Gastrocnemius medialis (tissue), 4 donors: ENCODE data around the gene IL5RA.

Source experiments
- POLR2A ChIP-seq, 2 donors: fragments of 450-650 bp; IDR thresholded peaks; one replicate each; pipeline ENCODE4 v1.6.1; 2017; ENCODE audit warnings: antibody characterized with exemption in 2 of 2, mild to moderate bottlenecking in 2 of 2, moderate library complexity in 2 of 2
- TF ChIP-seq, protein P1 (sequence below), 5 experiments: fragments of 450-650 bp in 3 of 5; fragments of 200-600 bp in 2 of 5; sonication (generic) in 2 of 5; IDR thresholded peaks in 4 of 5; conservative IDR thresholded peaks in 1 of 5; 1 replicate in 4 of 5; 2 replicates in 1 of 5; pipeline ENCODE4 v1.5.1; 2016 to 2019; ENCODE audit warnings: antibody characterized with exemption in 5 of 5, mild to moderate bottlenecking in 3 of 5, moderate library complexity in 3 of 5

DNA sequence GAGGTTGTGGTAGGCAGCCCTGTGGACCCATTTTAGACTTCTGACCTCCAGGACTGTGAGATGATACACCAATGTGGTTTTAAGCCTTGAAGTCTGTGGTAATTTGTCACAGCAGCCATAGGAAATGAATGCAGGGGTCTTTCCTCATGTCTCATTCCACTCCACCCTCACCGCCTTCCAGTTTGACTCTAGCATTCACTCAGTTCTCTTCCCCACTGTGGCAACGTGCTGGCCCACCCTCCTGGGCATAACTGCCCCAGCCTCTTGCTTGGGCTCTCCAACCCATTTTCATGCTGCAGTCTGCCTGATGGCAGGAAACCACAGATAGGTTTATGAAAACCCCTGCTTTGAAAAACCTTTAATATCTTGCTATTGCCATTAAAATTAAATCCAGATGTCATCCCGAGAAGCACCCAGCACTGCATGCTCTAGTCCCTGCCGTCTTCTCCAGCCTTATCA is 9.2 kb upstream of the IL5RA start:
- TF ChIP-seq, protein P1, sequence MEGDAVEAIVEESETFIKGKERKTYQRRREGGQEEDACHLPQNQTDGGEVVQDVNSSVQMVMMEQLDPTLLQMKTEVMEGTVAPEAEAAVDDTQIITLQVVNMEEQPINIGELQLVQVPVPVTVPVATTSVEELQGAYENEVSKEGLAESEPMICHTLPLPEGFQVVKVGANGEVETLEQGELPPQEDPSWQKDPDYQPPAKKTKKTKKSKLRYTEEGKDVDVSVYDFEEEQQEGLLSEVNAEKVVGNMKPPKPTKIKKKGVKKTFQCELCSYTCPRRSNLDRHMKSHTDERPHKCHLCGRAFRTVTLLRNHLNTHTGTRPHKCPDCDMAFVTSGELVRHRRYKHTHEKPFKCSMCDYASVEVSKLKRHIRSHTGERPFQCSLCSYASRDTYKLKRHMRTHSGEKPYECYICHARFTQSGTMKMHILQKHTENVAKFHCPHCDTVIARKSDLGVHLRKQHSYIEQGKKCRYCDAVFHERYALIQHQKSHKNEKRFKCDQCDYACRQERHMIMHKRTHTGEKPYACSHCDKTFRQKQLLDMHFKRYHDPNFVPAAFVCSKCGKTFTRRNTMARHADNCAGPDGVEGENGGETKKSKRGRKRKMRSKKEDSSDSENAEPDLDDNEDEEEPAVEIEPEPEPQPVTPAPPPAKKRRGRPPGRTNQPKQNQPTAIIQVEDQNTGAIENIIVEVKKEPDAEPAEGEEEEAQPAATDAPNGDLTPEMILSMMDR (IDR thresholded peaks at IDR 0.05 in 4 of 5, conservative IDR thresholded peaks at IDR 0.05 in 1 of 5) = no peak
- TF ChIP-seq POLR2A (IDR thresholded peaks at IDR 0.05) = no peak
